HG02571 (cell line): ENCODE data around the gene GPR156.

ENCODE experiments used
- ATAC-seq: cut with Tn5 transposase; IDR thresholded peaks from one replicate; pipeline ENCODE4 v1.9.1; 2021; ENCODE audit warnings: mild to moderate bottlenecking, moderate library complexity; ENCODE audit not compliant: unreplicated experiment

GPR156 gene

GRCh38 chr3:120130656-120131055 is 154.4 kb downstream of the GPR156 start:
- ATAC-seq: no peak

DNA sequence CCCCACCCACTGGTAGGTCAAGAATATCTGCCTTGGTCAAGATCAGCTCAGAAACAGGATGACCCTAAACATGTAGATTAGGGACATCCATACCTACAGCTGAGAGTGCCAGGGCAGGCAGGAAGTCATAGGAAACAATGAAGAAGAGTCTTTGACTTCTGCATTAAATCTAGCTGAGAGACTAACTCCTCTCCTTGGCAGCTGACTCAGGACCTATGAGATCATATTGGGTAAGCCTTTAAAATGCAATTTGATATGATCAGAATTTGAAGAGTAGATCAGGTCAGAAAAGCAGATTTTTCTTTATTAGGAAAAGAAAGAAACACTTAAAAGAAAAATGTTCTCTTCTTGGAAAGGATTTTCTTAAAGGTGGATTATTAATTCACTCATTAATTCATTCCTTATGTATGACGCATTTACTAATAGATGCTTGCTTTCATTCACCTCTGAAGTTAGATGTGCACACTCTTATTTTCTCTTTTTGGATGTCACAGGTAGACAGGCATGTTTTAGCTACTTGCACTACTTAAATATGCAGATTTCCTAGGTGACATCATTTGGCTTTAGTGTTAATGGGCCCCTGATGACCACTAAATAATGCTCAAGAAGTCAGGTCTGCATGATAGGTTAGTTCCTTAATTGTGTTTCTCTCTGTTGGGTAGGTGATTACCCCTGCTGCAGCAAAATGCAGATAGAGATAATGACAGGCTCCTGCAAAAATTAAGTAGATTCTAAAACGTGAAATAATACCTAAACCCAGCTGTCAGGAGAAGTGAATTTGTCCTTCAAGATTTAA is 155.1 kb downstream of the GPR156 start:
- ATAC-seq: no peak

DNA sequence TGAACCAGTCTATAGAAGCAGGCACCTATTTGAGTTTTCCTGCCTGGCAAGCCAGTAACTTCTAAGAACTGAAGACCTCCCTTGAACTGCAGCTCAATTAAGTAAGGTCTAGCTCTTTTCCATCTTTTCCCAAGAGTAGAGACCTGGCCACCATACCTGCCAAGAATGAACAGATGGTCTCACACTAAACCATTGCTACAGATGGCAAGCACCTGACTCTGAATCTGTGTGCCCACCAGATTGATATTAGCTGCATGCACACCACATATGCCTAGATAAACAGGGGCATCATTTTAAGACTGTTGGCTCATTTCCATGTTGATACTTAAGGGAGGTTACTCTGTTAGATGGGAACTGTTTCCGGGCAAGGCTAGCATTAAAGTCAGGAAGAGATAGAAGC is 156.0 kb downstream of the GPR156 start:
- ATAC-seq: no peak

GRCh38 chr3:120125992-120126391 is 159.0 kb downstream of the GPR156 start:
- no peak for ATAC-seq

- no peak for ATAC-seq
Observed at GRCh38 chr3:120119846-120120510, 165.0 kb downstream of the GPR156 start.
